Neural progenitor cell (in vitro differentiated cells): ENCODE measurements around the gene MIB1. TPM values are rescaled to one million over a fixed set of nuclear protein-coding genes. Genes with fewer than 3 reads are reported as not detected.

Experiments used
- DNase-seq: peaks from one replicate; pipeline ENCODE4 v3.0.0-alpha.2; 2016; ENCODE audit warnings: low spot score
- H2AFZ ChIP-seq: fragments of 200-600 bp; sonication (generic); replicated peaks from 2 replicates; pipeline ENCODE4 v1.6.1; 2016; ENCODE audit warnings: antibody characterized with exemption
- H3F3A ChIP-seq: fragments of 200-600 bp; sonication (generic); 2 replicates; pipeline ENCODE4 v1.6.1; 2016; ENCODE audit warnings: antibody characterized with exemption, low read depth
- H3K27ac ChIP-seq: fragments of 200-600 bp; sonication (generic); 2 replicates; pipeline ENCODE4 v1.5.1; 2016; ENCODE audit warnings: mild to moderate bottlenecking
- H3K27me3 ChIP-seq: fragments of 200-600 bp; sonication (generic); 2 replicates; pipeline ENCODE4 v1.6.1; 2016; ENCODE audit warnings: mild to moderate bottlenecking, moderate library complexity
- H3K36me3 ChIP-seq: fragments of 200-600 bp; sonication (generic); 2 replicates; pipeline ENCODE4 v1.5.1; 2016
- H3K4me1 ChIP-seq: fragments of 200-600 bp; sonication (generic); 2 replicates; pipeline ENCODE4 v1.6.1; 2016; ENCODE audit warnings: mixed run types
- H3K4me2 ChIP-seq: fragments of 200-600 bp; sonication (generic); 2 replicates; pipeline ENCODE4 v1.6.1; 2016
- H3K4me3 ChIP-seq: fragments of 200-600 bp; sonication (generic); 2 replicates; pipeline ENCODE4 v1.5.1; 2016
- H3K79me2 ChIP-seq: fragments of 200-600 bp; sonication (generic); 2 replicates; pipeline ENCODE4 v1.6.1; 2016; ENCODE audit warnings: low read depth
- H3K9ac ChIP-seq: fragments of 200-600 bp; sonication (generic); 2 replicates; pipeline ENCODE4 v1.6.1; 2016
- H3K9me3 ChIP-seq: fragments of 200-600 bp; sonication (generic); 2 replicates; pipeline ENCODE4 v1.5.1; 2016; ENCODE audit warnings: low read depth
- H4K20me1 ChIP-seq: fragments of 200-600 bp; sonication (generic); 2 replicates; pipeline ENCODE4 v1.6.1; 2016; ENCODE audit warnings: low read depth
- H3K27ac Mint-ChIP-seq: 3 replicates; pipeline ENCODE4 v1.8.0; 2021; ENCODE audit warnings: mixed read lengths
- H3K27me3 Mint-ChIP-seq: 2 replicates; pipeline ENCODE4 v1.8.0; 2022; ENCODE audit warnings: low read depth, mild to moderate bottlenecking, inconsistent platforms, moderate library complexity, mixed read lengths; ENCODE audit not compliant: insufficient read depth
- H3K36me3 Mint-ChIP-seq: 3 replicates; pipeline ENCODE4 v1.8.0; 2021; ENCODE audit warnings: mixed read lengths
- H3K4me1 Mint-ChIP-seq: 3 replicates; pipeline ENCODE4 v1.8.0; 2021; ENCODE audit warnings: mixed read lengths
- H3K4me3 Mint-ChIP-seq: 3 replicates; pipeline ENCODE4 v1.8.0; 2021; ENCODE audit warnings: mild to moderate bottlenecking, moderate library complexity, mixed read lengths
- H3K9me3 Mint-ChIP-seq: 3 replicates; pipeline ENCODE4 v1.8.0; 2020; ENCODE audit warnings: mixed read lengths
- CTCF ChIP-seq: fragments of 200-600 bp; sonication (generic); IDR thresholded peaks from 2 replicates; pipeline ENCODE4 v1.5.1; 2017; ENCODE audit warnings: antibody characterized with exemption, mild to moderate bottlenecking
- EZH2 ChIP-seq: fragments of 200-600 bp; sonication (generic); IDR thresholded peaks from 2 replicates; pipeline ENCODE4 v1.6.1; 2017; ENCODE audit warnings: antibody characterized with exemption, mild to moderate bottlenecking, moderate library complexity
- EZH2phosphoT487 ChIP-seq: fragments of 200-600 bp; sonication (generic); IDR thresholded peaks from 2 replicates; pipeline ENCODE4 v1.6.1; 2017; ENCODE audit warnings: antibody characterized with exemption
- total RNA-seq: library from RNA; depleted of rRNA; stranded (reverse); fragments of >200 nt; gene quantifications from 2 replicates; pipeline ENCODE4 v1.2.3, GENCODE V29; 2015; ENCODE audit warnings: low replicate concordance

MIB1 gene
- total RNA-seq, 1 donor from 2014 or later = 112 TPM

- H3K4me3 Mint-ChIP-seq = no peak overlapping the region
- no peaks in the 10 kb centered on the region for H3K36me3 Mint-ChIP-seq
- Histone ChIP-seq H4K20me1 (no peaks in the 10 kb centered on the region), H3K4me1 (peaks cover 4% of the 10 kb centered on the region), H3K79me2 (no peaks in the 10 kb centered on the region), H3F3A (no peaks in the 10 kb centered on the region), H3K9ac (no peak overlapping the region), H3K27ac (no peak overlapping the region), H3K36me3 (no peaks in the 10 kb centered on the region), H3K4me3 (no peak overlapping the region), H3K4me2 (no peak overlapping the region), H3K27me3 (peaks cover 91% of the 10 kb centered on the region), H2AFZ (no peak overlapping the region), H3K9me3 (no peaks in the 10 kb centered on the region)
- peak; percentile 54 for DNase-seq
- peaks cover 3% of the 10 kb centered on the region for H3K27me3 Mint-ChIP-seq
- no peaks in the 10 kb centered on the region for H3K4me1 Mint-ChIP-seq
- no peak for TF ChIP-seq EZH2
- peak; percentile 54 for TF ChIP-seq CTCF
- no peak for TF ChIP-seq EZH2phosphoT487
- H3K9me3 Mint-ChIP-seq = no peaks in the 10 kb centered on the region
- H3K27ac Mint-ChIP-seq = no peak overlapping the region
These were observed 172.0 kb downstream of the MIB1 start for GRCh38 chr18:21912339-21913239.

- Histone ChIP-seq H3K79me2 (no peaks in the 10 kb centered on the region), H3K4me3 (no peak overlapping the region), H3K36me3 (no peaks in the 10 kb centered on the region), H3K9me3 (no peaks in the 10 kb centered on the region), H3K4me2 (no peak overlapping the region), H3K9ac (no peak overlapping the region), H4K20me1 (no peaks in the 10 kb centered on the region), H3K27me3 (peaks cover 69% of the 10 kb centered on the region), H3F3A (no peaks in the 10 kb centered on the region), H2AFZ (no peak overlapping the region), H3K27ac (no peak overlapping the region), H3K4me1 (peaks cover 4% of the 10 kb centered on the region)
- no peak overlapping the region for H3K27ac Mint-ChIP-seq
- DNase-seq = peak; percentile 77
- H3K4me1 Mint-ChIP-seq = no peaks in the 10 kb centered on the region
- H3K27me3 Mint-ChIP-seq = peaks cover 2% of the 10 kb centered on the region
- peak; percentile 83 for TF ChIP-seq CTCF
- no peak for TF ChIP-seq EZH2phosphoT487
- no peak for TF ChIP-seq EZH2
- H3K9me3 Mint-ChIP-seq = peaks cover 3% of the 10 kb centered on the region
- H3K4me3 Mint-ChIP-seq = no peak overlapping the region
- no peaks in the 10 kb centered on the region for H3K36me3 Mint-ChIP-seq
These were observed 174.2 kb downstream of the MIB1 start for GRCh38 chr18:21914739-21915319.

GRCh38 chr18:21915546-21915945 is 175.0 kb downstream of the MIB1 start:
- no peaks in the 10 kb centered on the region for H3K9me3 ChIP-seq
- Mint-ChIP-seq H3K27me3 (no peaks in the 10 kb centered on the region), H3K36me3 (no peaks in the 10 kb centered on the region), H3K4me1 (no peaks in the 10 kb centered on the region), H3K4me3 (no peak overlapping the region), H3K9me3 (peaks cover 3% of the 10 kb centered on the region), H3K27ac (no peak overlapping the region)
- no peak overlapping the region for H3K9ac ChIP-seq
- H3K36me3 ChIP-seq = no peaks in the 10 kb centered on the region
- H3K79me2 ChIP-seq = no peaks in the 10 kb centered on the region
- H3K4me1 ChIP-seq = peaks cover 4% of the 10 kb centered on the region
- H3K4me2 ChIP-seq = no peak overlapping the region
- H3K27ac ChIP-seq = no peak overlapping the region
- no peak overlapping the region for H3K4me3 ChIP-seq
- peaks cover 61% of the 10 kb centered on the region for H3K27me3 ChIP-seq
- H2AFZ ChIP-seq = no peak overlapping the region
- no peak for DNase-seq
- no peaks in the 10 kb centered on the region for H3F3A ChIP-seq
- no peaks in the 10 kb centered on the region for H4K20me1 ChIP-seq
- TF ChIP-seq CTCF = no peak
